Measurements from ENCODE around the gene XPR1.
A peak's percentile ranks its signal among the peaks of the same experiment; 100 is the strongest.

XPR1 gene

GRCh38 chr1:180631766-180632325 lies at the start of gene XPR1:
XPR1 (plus strand) TSS chr1:180632022; CDS start chr1:180632202, 180 bp downstream.
- H3K4me1 ChIP-seq: peaks cover 27% of the 10 kb centered on the region
- peak within 1 kb of the TSS; percentile 96 for H3K4me3 ChIP-seq
- H3K27me3 ChIP-seq (ENCODE audit: low read depth): no peaks in the 10 kb centered on the region
- H3K36me3 ChIP-seq (replicated peaks): no peaks in the 10 kb centered on the region; the same call in 1 of the 2 replicates
- H3K9me3 ChIP-seq: no peaks in the 10 kb centered on the region
- in situ Hi-C loops (cut with MboI; ENCODE audit: low sequenced_read_pairs): loop anchor here (25.0 kb wide), 1 partner anchor 230 kb away; no protein-coding TSS in a partner anchor
- peak; percentile 97 to 99 for DNase-seq (ENCODE audit: low spot score in 2 of 2)

- Histone ChIP-seq H3K4me3 (no peak overlapping the region), H3K36me3 (replicated peaks) (no peaks in the 10 kb centered on the region), H3K9me3 (no peaks in the 10 kb centered on the region; the same call in 1 of the 2 replicates), H3K27me3 (ENCODE audit: low read depth) (no peaks in the 10 kb centered on the region), H3K4me1 (no peaks in the 10 kb centered on the region)
- in situ Hi-C loops (cut with MboI; ENCODE audit: low sequenced_read_pairs): no loop called here
- DNase-seq (ENCODE audit: low spot score in 2 of 2): no peak
These were observed 47.0 kb upstream of the XPR1 start for GRCh38 chr1:180584869-180585268.

- H3K36me3 ChIP-seq (replicated peaks): no peaks in the 10 kb centered on the region
- H3K9me3 ChIP-seq: no peaks in the 10 kb centered on the region; the same call in 1 of the 2 replicates
- no peaks in the 10 kb centered on the region for H3K27me3 ChIP-seq (ENCODE audit: low read depth)
- DNase-seq (ENCODE audit: low spot score in 2 of 2): no peak
- no peak overlapping the region for H3K4me3 ChIP-seq
- H3K4me1 ChIP-seq: no peaks in the 10 kb centered on the region
- in situ Hi-C loops (cut with MboI; ENCODE audit: low sequenced_read_pairs): no loop called here
These were observed 45.8 kb upstream of the XPR1 start for GRCh38 chr1:180585994-180586359.

DNA sequence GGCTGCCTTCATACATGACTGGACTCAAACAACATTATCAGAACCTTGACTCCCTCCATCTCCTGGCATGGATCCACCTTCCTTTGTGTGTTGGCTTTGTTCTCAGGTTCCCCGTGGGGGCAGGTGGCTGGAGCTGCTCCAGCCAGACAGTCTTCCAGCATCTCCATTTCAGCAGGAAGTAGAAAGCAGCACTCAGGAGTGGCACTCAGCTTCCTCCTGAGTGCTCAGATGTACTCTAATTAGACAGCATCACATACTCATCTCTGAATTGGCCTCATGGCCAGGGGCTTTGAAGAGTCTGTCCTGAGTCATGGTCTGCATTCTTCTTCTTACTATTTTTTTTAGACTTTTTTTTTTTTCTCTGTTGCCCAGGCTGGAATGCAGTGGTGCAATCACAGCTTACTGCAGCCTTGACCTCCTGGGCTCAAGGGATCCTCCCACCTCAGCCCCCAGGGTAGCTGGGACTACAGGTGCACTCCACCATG lies 45.1 kb upstream of the XPR1 start:
- Histone ChIP-seq H3K4me3 (no peak overlapping the region), H3K27me3 (ENCODE audit: low read depth) (no peaks in the 10 kb centered on the region), H3K36me3 (replicated peaks) (no peaks in the 10 kb centered on the region), H3K4me1 (no peaks in the 10 kb centered on the region), H3K9me3 (no peaks in the 10 kb centered on the region; the same call in 1 of the 2 replicates)
- in situ Hi-C loops (cut with MboI; ENCODE audit: low sequenced_read_pairs): no loop called here
- DNase-seq (ENCODE audit: low spot score in 2 of 2): no peak

DNA sequence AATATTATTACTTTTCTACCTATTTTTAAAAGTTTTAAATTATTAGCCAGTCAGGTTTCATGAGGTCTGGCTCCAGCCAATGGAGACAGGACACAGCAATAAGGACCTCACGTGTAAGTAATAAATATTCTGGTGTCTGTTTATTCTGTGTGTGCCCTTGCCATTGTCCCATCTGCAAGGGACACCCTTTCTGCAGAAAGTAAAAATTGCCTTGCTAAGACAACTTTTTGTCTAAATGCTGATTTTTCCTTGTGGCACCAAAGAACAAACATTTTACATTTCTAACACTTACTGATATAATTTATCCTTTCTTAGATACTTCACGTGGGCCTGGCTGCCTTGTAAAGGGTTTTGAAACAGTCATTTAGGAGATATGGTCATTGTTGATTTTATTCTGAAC lies 43.7 kb upstream of the XPR1 start:
- in situ Hi-C loops (cut with MboI; ENCODE audit: low sequenced_read_pairs): no loop called here

GRCh38 chr1:180590889-180591288 lies 40.9 kb upstream of the XPR1 start:
- in situ Hi-C loops (cut with MboI; ENCODE audit: low sequenced_read_pairs): no loop called here
- Histone ChIP-seq H3K27me3 (ENCODE audit: low read depth) (no peaks in the 10 kb centered on the region), H3K36me3 (replicated peaks) (no peaks in the 10 kb centered on the region), H3K9me3 (no peaks in the 10 kb centered on the region; the same call in 1 of the 2 replicates), H3K4me1 (no peaks in the 10 kb centered on the region), H3K4me3 (no peak overlapping the region)
- DNase-seq (ENCODE audit: low spot score in 2 of 2): no peak

More for the DNA sequence above, 43.7 kb upstream of the XPR1 start:
- no peak for DNase-seq (ENCODE audit: low spot score in 2 of 2)
- Histone ChIP-seq H3K27me3 (ENCODE audit: low read depth) (no peaks in the 10 kb centered on the region), H3K9me3 (no peaks in the 10 kb centered on the region; the same call in 1 of the 2 replicates), H3K4me1 (no peaks in the 10 kb centered on the region), H3K4me3 (no peak overlapping the region), H3K36me3 (replicated peaks) (no peaks in the 10 kb centered on the region)

DNA sequence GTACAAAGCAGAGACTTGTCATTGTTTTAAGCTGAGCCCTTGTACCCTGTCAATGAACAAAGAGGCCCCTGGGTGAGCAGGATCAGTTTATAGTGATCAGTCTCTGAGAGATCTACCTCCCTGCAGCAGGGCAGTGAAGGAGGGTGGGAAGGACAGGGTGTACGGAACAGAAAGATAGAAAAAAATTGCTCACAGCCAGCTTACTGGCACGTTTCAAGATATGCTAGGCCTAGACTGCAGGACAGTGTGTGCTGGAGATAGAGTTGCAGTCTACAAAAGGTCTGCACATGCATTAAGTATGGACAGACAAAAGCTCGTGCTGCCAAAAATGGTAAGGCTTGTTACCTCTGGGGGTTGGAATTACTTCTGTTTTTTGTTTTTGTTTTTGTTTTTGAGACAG lies 38.4 kb upstream of the XPR1 start:
- H3K27me3 ChIP-seq (ENCODE audit: low read depth): no peaks in the 10 kb centered on the region

GRCh38 chr1:180594723-180595122 lies 37.1 kb upstream of the XPR1 start:
- Histone ChIP-seq H3K4me3 (no peak overlapping the region), H3K9me3 (no peaks in the 10 kb centered on the region), H3K4me1 (no peaks in the 10 kb centered on the region), H3K27me3 (ENCODE audit: low read depth) (no peaks in the 10 kb centered on the region), H3K36me3 (replicated peaks) (no peaks in the 10 kb centered on the region)
- no peak for DNase-seq (ENCODE audit: low spot score in 2 of 2)
- in situ Hi-C loops (cut with MboI; ENCODE audit: low sequenced_read_pairs): no loop called here

More for the DNA sequence above, 38.4 kb upstream of the XPR1 start:
- no peaks in the 10 kb centered on the region for H3K4me1 ChIP-seq
- in situ Hi-C loops (cut with MboI; ENCODE audit: low sequenced_read_pairs): no loop called here
- H3K36me3 ChIP-seq (replicated peaks): no peaks in the 10 kb centered on the region
- H3K9me3 ChIP-seq: no peaks in the 10 kb centered on the region; the same call in 1 of the 2 replicates
- DNase-seq (ENCODE audit: low spot score in 2 of 2): no peak
- no peak overlapping the region for H3K4me3 ChIP-seq

GRCh38 chr1:180595966-180596365 lies 35.9 kb upstream of the XPR1 start:
- no peak for DNase-seq (ENCODE audit: low spot score in 2 of 2)
- H3K4me3 ChIP-seq: no peak overlapping the region
- no peaks in the 10 kb centered on the region for H3K27me3 ChIP-seq (ENCODE audit: low read depth)
- no peaks in the 10 kb centered on the region for H3K36me3 ChIP-seq (replicated peaks)
- in situ Hi-C loops (cut with MboI; ENCODE audit: low sequenced_read_pairs): no loop called here
- no peaks in the 10 kb centered on the region for H3K4me1 ChIP-seq
- no peaks in the 10 kb centered on the region for H3K9me3 ChIP-seq

DNA sequence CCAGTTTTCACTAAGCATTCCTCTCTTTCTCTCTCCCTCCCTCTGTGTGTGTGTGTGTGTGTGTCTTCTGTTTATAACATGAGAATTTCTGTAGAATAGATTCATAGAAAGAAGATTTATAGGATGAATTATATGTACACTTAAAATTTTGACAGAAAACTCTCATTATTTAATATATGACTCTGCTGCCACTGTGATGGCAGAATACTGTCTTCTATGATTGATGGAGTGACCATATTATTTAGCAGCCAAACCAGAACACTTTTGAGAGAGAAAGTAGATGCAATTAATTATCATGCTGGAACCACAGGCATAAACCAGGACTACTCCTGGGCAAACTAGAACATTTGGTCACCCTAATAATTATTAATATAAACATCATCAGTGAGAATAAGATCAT lies 34.3 kb upstream of the XPR1 start:
- in situ Hi-C loops (cut with MboI; ENCODE audit: low sequenced_read_pairs): no loop called here
- H3K4me1 ChIP-seq: no peaks in the 10 kb centered on the region

GRCh38 chr1:180598333-180598974 lies 33.4 kb upstream of the XPR1 start:
- Histone ChIP-seq H3K4me3 (no peak overlapping the region), H3K27me3 (ENCODE audit: low read depth) (no peaks in the 10 kb centered on the region), H3K4me1 (no peaks in the 10 kb centered on the region), H3K36me3 (replicated peaks) (no peaks in the 10 kb centered on the region), H3K9me3 (no peaks in the 10 kb centered on the region)
- in situ Hi-C loops (cut with MboI; ENCODE audit: low sequenced_read_pairs): no loop called here
- DNase-seq (ENCODE audit: low spot score in 2 of 2): no peak

More for the DNA sequence above, 34.3 kb upstream of the XPR1 start:
- Histone ChIP-seq H3K9me3 (no peaks in the 10 kb centered on the region), H3K27me3 (ENCODE audit: low read depth) (no peaks in the 10 kb centered on the region), H3K36me3 (replicated peaks) (no peaks in the 10 kb centered on the region), H3K4me3 (no peak overlapping the region)
- no peak for DNase-seq (ENCODE audit: low spot score in 2 of 2)

DNA sequence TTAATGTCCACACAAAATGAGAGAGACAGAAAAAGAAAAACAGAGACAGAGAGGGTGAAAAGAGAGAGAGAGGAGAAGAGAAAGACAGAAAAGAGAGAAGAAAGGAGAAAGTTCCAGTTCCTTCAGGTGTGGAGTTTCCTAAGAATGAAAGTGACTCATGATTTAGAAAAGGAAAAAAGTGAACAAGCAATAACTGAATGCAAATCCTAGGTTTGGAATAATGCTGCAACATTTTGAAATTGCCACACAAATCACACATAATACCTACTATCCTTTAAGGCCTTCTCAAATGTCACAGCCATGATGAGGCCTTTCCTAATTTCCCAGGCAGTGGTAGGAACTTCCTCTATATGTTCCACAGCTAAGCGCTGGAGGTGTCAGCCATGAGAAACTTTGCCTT lies 31.5 kb upstream of the XPR1 start:
- Histone ChIP-seq H3K27me3 (ENCODE audit: low read depth) (no peaks in the 10 kb centered on the region), H3K36me3 (replicated peaks) (no peaks in the 10 kb centered on the region), H3K4me3 (no peak overlapping the region), H3K4me1 (no peaks in the 10 kb centered on the region), H3K9me3 (no peaks in the 10 kb centered on the region)
- in situ Hi-C loops (cut with MboI; ENCODE audit: low sequenced_read_pairs): no loop called here
- no peak for DNase-seq (ENCODE audit: low spot score in 2 of 2)

GRCh38 chr1:180601512-180601911 lies 30.3 kb upstream of the XPR1 start:
- DNase-seq (ENCODE audit: low spot score in 2 of 2): no peak
- H3K36me3 ChIP-seq (replicated peaks): no peaks in the 10 kb centered on the region
- H3K4me3 ChIP-seq: no peak overlapping the region
- H3K27me3 ChIP-seq (ENCODE audit: low read depth): no peaks in the 10 kb centered on the region
- in situ Hi-C loops (cut with MboI; ENCODE audit: low sequenced_read_pairs): no loop called here
- peaks cover 4% of the 10 kb centered on the region for H3K4me1 ChIP-seq
- H3K9me3 ChIP-seq: no peaks in the 10 kb centered on the region

DNA sequence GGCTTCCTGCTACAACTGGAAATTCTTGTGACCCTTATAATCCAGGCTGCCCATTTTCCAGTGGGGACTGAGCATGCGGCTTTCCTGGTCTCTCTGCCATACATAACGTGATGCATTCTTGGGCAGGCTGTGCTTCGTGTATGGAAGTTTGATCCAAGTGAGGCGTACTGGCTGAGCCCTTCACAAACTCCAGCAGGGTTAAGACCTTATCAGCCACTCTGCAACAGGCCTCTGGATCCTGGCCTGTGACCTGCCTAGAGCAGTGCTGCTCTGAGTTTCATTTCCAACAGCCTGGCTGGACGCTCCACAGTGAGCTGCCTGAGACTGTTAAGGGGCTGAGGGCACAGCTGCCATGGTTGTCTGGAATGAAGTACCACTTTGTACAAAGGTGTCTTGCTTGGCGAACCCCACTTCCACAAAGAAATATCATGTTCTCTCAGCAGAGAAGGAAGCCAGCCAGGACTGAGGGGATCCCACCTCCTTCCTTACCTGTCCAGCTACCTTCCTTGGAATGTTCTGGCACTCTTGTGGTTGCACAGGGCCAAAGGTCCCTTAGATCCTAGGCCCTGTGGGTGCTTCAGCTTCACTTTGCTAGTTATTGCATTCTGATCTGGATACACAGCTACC lies 28.5 kb upstream of the XPR1 start:
- DNase-seq (ENCODE audit: low spot score in 2 of 2): no peak
- Histone ChIP-seq H3K4me1 (peaks cover 7% of the 10 kb centered on the region), H3K9me3 (no peaks in the 10 kb centered on the region), H3K36me3 (replicated peaks) (no peaks in the 10 kb centered on the region), H3K4me3 (no peak overlapping the region), H3K27me3 (ENCODE audit: low read depth) (no peaks in the 10 kb centered on the region)
- in situ Hi-C loops (cut with MboI; ENCODE audit: low sequenced_read_pairs): no loop called here
